Neuron (in vitro differentiated cells): ENCODE results near the gene SLC2A2.

Experiments
- H2AFZ ChIP-seq: one replicate; pipeline ENCODE4 v1.6.1; 2013; ENCODE audit warnings: low read depth, mild to moderate bottlenecking, inconsistent platforms, low read length, moderate library complexity
- H3K27me3 ChIP-seq: one replicate; pipeline ENCODE4 v1.6.1; 2013; ENCODE audit warnings: low read length; ENCODE audit not compliant: insufficient read depth
- H3K36me3 ChIP-seq: one replicate; pipeline ENCODE4 v1.6.1; 2013; ENCODE audit warnings: low read length; ENCODE audit not compliant: insufficient read depth
- H3K4me1 ChIP-seq: one replicate; pipeline ENCODE4 v1.6.1; 2013; ENCODE audit warnings: low read length; ENCODE audit not compliant: insufficient read depth
- H3K4me3 ChIP-seq: 2 replicates; pipeline ENCODE4 v1.5.1; 2013; ENCODE audit warnings: mild to moderate bottlenecking, low read length, moderate library complexity
- H3K9me3 ChIP-seq: one replicate; pipeline ENCODE4 v1.6.1; 2013; ENCODE audit warnings: low read length

Gene SLC2A2

GRCh38 chr3:170966495-170966894, 60.0 kb downstream of the SLC2A2 start:
- Histone ChIP-seq H3K4me3 (no peak overlapping the region), H3K9me3 (no peaks in the 10 kb centered on the region), H3K27me3 (no peaks in the 10 kb centered on the region), H3K4me1 (peaks cover 12% of the 10 kb centered on the region), H3K36me3 (no peaks in the 10 kb centered on the region), H2AFZ (no peak overlapping the region)

- Histone ChIP-seq H3K4me3 (no peak overlapping the region), H3K9me3 (no peaks in the 10 kb centered on the region), H3K27me3 (no peaks in the 10 kb centered on the region), H3K36me3 (no peaks in the 10 kb centered on the region), H2AFZ (no peak overlapping the region), H3K4me1 (peaks cover 10% of the 10 kb centered on the region)
Observed at GRCh38 chr3:170962411-170962810, 64.1 kb downstream of the SLC2A2 start.

- no peak overlapping the region for H3K4me3 ChIP-seq
Observed at GRCh38 chr3:170961616-170962400, 64.7 kb downstream of the SLC2A2 start.

GRCh38 chr3:170959457-170959856, 67.1 kb downstream of the SLC2A2 start:
- H3K4me3 ChIP-seq: no peak overlapping the region
- H3K36me3 ChIP-seq: no peaks in the 10 kb centered on the region
- H3K9me3 ChIP-seq: no peaks in the 10 kb centered on the region
- peaks cover 4% of the 10 kb centered on the region for H3K4me1 ChIP-seq
- H2AFZ ChIP-seq: no peak overlapping the region
- H3K27me3 ChIP-seq: no peaks in the 10 kb centered on the region

More at GRCh38 chr3:170961616-170962400, 64.7 kb downstream of the SLC2A2 start:
- Histone ChIP-seq H3K27me3 (no peaks in the 10 kb centered on the region), H3K4me1 (peaks cover 4% of the 10 kb centered on the region), H3K9me3 (no peaks in the 10 kb centered on the region), H2AFZ (no peak overlapping the region), H3K36me3 (no peaks in the 10 kb centered on the region)

GRCh38 chr3:170956647-170957046, 69.9 kb downstream of the SLC2A2 start:
- no peak overlapping the region for H2AFZ ChIP-seq
- no peak overlapping the region for H3K4me3 ChIP-seq
- H3K27me3 ChIP-seq: no peaks in the 10 kb centered on the region
- H3K9me3 ChIP-seq: no peaks in the 10 kb centered on the region
- no peaks in the 10 kb centered on the region for H3K4me1 ChIP-seq
- no peaks in the 10 kb centered on the region for H3K36me3 ChIP-seq

GRCh38 chr3:170953736-170954135, 72.8 kb downstream of the SLC2A2 start:
- no peaks in the 10 kb centered on the region for H3K9me3 ChIP-seq
- no peaks in the 10 kb centered on the region for H3K4me1 ChIP-seq
- H2AFZ ChIP-seq: no peak overlapping the region
- no peak overlapping the region for H3K4me3 ChIP-seq
- no peaks in the 10 kb centered on the region for H3K27me3 ChIP-seq
- H3K36me3 ChIP-seq: no peaks in the 10 kb centered on the region

- Histone ChIP-seq H3K4me1 (no peaks in the 10 kb centered on the region), H3K27me3 (no peaks in the 10 kb centered on the region), H3K36me3 (no peaks in the 10 kb centered on the region), H2AFZ (no peak overlapping the region), H3K9me3 (no peaks in the 10 kb centered on the region), H3K4me3 (no peak overlapping the region)
Observed at GRCh38 chr3:170953229-170953628, 73.3 kb downstream of the SLC2A2 start.

- H3K4me1 ChIP-seq: no peaks in the 10 kb centered on the region
- no peaks in the 10 kb centered on the region for H3K27me3 ChIP-seq
- no peaks in the 10 kb centered on the region for H3K36me3 ChIP-seq
- H2AFZ ChIP-seq: no peak overlapping the region
- no peak overlapping the region for H3K4me3 ChIP-seq
- H3K9me3 ChIP-seq: peaks cover 1% of the 10 kb centered on the region
Observed at GRCh38 chr3:170949211-170949610, 77.3 kb downstream of the SLC2A2 start.

- H3K36me3 ChIP-seq: no peaks in the 10 kb centered on the region
- no peak overlapping the region for H3K4me3 ChIP-seq
Observed at GRCh38 chr3:170947018-170947769, 79.3 kb downstream of the SLC2A2 start.

More at GRCh38 chr3:170947018-170947769, 79.3 kb downstream of the SLC2A2 start:
- Histone ChIP-seq H3K4me1 (no peaks in the 10 kb centered on the region), H2AFZ (no peak overlapping the region), H3K9me3 (peaks cover 1% of the 10 kb centered on the region), H3K27me3 (no peaks in the 10 kb centered on the region)
